ENCODE measurements around the gene ZBTB9. TPM values are rescaled to one million over a fixed set of nuclear protein-coding genes. Genes with fewer than 3 reads are reported as not detected.

ZBTB9 gene
- total RNA-seq, 3 donors from 2014 or later, result 22.9 to 23.4 (median 22.9) TPM

DNA sequence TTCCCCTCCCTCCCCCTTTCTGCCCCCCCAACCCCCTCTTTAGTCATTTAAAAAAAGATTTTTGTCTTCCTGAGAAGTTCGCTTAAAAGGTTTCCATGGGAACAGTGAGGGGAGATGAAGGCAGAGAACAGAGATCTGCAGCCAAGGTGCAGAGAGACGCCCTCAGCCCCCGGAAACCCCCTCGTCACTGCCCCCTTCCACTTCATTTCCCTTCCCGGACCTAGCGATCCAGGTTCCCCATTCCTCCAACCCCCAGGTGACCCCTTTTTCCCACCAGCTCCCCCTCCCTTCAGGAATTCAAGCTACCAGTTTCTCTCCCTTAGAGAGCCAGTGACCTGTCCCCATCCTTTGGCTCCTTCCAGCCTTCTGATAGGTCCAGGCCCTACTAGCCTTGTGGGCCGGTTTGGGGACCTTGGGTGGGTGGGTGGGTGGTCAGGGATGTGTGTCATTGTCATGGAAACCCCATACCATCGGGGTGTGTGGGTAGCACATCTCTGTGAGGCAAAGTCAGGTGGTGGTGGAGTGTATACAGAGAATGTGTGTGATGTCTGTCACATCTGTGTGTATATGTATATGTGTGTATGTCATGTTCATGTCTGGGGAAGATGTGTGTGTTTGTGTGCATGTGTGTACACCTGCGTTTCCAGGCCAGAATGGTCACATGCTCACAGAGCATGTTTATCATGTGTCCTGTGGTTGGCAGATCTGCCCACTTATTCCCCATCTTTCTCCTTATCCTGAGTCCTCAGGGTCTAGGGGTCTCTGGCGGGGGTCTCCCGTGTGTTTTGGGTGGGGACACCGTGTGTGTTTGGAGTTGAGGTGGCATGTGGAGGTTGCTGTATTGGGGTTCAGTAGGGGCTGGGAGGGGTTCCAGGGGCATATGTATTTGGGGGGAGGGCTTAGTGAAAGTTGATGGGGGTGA, 27.5 kb upstream of the ZBTB9 start:
- Mint-ChIP-seq H3K4me3 (peak overlapping the region; percentile 90), H3K27me3 (ENCODE audit: low read depth) (no peaks in the 10 kb centered on the region), H3K4me1 (ENCODE audit: low read depth) (peaks cover 67% of the 10 kb centered on the region), H3K36me3 (ENCODE audit: insufficient read depth) (no peaks in the 10 kb centered on the region), H3K9me3 (no peaks in the 10 kb centered on the region)
- peak; percentile 8 to 13 for ATAC-seq
- no peak for DNase-seq

DNA sequence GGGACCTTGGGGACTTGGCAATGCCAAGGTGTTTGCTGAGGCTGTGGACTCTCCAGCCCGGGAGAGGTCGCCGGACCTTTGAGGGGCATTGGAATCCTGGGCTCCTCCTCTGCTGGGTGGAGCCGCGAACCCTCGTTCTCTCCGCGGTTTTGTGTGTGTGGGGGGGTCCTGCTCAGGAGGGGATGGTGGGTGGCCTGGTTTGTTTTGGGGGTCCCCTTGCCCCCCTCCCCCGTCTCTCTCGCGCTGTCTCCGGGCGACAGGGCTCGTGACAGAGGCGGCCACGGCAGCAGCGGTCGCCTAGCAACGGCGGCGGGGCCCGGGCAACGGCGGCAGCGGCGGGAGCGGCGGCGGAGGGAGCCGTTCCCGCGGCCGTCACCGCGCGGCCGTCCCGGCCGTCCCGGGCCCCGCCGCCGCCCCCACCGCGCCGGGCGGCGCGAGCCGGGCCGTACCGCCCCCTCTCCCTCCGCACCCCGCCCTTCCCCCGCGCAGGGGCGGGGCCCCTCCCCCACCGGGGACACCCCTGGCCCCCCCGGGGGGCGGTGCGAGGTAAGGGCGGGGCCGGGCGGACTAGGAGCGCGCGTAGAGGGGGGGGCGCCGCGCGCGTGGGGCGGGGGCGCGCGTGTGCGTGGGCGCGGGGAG, 26.7 kb upstream of the ZBTB9 start:
- Mint-ChIP-seq H3K4me1 (ENCODE audit: low read depth) (peaks cover 75% of the 10 kb centered on the region), H3K36me3 (ENCODE audit: insufficient read depth) (no peaks in the 10 kb centered on the region), H3K27me3 (ENCODE audit: low read depth) (no peaks in the 10 kb centered on the region)

DNA sequence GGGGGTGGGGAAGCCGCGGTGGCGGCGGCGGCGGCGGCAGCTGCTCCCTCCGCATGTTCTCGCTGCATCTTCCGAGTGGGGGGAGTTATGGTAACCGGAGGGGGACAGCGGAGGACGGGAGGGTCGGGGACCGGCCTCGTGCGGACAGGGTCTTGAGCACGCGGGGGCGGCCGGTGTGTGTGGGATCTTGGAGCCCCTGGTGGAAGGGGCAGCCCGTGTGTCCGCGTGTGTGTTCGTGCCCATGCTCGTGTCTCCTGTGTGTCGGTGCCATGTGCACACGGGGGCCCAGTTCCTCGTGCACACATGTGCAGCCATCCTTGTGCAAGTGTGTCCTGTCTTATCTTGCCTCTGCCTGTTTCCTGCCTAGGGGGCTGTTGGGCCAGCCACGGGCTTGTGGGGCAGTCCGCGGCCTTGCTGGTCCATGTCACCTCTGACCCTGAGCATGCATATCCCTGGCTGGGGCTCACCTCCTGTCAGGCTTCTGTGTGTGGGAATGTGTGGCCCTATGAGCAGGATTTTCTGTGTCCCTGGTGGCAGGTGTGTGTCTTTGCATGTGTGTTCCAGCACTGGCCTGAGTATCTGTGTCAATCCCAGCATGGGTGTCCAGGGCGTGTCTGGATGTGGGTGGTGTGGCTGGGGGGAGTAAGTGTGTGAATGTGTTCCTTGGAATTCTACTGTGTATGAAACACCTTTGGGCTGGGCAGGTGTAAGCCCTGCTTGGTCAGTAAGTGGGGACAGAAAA, 26.0 kb upstream of the ZBTB9 start:
- Mint-ChIP-seq H3K27me3 (ENCODE audit: low read depth) (no peaks in the 10 kb centered on the region), H3K9me3 (no peaks in the 10 kb centered on the region), H3K36me3 (ENCODE audit: insufficient read depth) (no peaks in the 10 kb centered on the region), H3K4me1 (ENCODE audit: low read depth) (peaks cover 80% of the 10 kb centered on the region), H3K4me3 (peak overlapping the region; percentile 85)
- ATAC-seq, result peak; percentile 12 to 17
- no peak for DNase-seq

More for the DNA sequence above, 26.7 kb upstream of the ZBTB9 start:
- DNase-seq, result peak; percentile 67
- H3K4me3 Mint-ChIP-seq, result peak overlapping the region; percentile 90
- peak; percentile 13 to 14 for ATAC-seq
- no peaks in the 10 kb centered on the region for H3K9me3 Mint-ChIP-seq

DNA sequence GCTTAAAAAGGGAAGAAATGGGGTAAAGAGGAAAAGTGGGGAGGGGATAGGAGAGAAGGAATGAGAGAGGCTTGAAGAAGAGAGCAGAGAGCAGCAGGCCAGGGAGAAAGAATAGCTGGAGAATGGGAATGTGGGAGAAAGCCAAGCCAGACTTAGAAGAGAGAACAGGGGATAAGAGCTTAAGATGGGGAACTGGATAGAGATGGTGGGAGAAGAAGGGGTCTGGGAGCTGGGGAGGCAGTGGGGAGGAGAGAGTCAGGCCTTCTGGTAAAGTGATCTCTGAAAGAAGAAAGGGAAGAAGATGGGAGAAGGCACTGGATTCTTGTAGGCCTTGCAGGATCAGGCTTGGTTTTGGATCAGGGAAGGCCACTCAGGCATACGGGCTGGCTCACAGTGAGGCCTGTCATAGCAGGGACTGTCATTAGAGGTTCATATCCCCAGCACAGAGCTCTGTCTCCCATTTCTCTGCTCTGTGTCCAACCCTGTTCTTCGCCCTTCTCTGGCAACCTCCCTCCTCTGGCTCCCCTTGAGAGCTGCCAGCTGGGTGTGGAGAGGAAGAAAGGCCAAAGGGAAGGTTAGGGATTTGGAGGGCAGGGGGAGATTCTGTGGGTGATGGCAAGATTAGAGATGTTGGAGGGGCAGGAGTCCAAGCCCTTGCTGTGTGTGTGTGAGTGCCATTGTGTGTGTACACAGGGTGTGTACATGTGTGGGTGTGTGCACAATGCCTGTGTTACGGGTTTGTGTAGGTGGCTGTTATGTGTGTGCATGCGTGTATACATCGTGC, 25.2 kb upstream of the ZBTB9 start:
- no peaks in the 10 kb centered on the region for H3K36me3 Mint-ChIP-seq (ENCODE audit: insufficient read depth)
- H3K4me3 Mint-ChIP-seq, result peak overlapping the region; percentile 85
- no peaks in the 10 kb centered on the region for H3K27me3 Mint-ChIP-seq (ENCODE audit: low read depth)
- H3K4me1 Mint-ChIP-seq (ENCODE audit: low read depth), result peaks cover 77% of the 10 kb centered on the region
- DNase-seq, result no peak
- no peak for ATAC-seq
- H3K9me3 Mint-ChIP-seq, result no peaks in the 10 kb centered on the region

DNA sequence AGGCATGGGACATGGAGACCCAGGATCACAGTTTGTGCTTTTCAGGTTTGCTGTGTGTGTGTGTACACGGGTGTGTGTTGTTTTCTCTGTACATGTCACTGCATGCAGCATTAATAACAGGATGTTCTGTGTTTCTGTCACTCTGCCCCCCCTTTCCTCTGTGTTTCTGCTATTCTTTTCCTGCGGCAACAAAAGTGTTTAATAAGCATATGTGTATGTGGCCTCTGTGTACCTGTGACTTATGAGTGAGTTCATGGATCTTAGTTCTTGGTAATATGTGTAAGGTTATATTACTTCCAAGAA, 24.7 kb upstream of the ZBTB9 start:
- no peaks in the 10 kb centered on the region for H3K36me3 Mint-ChIP-seq (ENCODE audit: insufficient read depth)
- H3K27me3 Mint-ChIP-seq (ENCODE audit: low read depth), result no peaks in the 10 kb centered on the region
- H3K9me3 Mint-ChIP-seq, result no peaks in the 10 kb centered on the region
- peak overlapping the region; percentile 85 for H3K4me3 Mint-ChIP-seq
- no peak for ATAC-seq
- H3K4me1 Mint-ChIP-seq (ENCODE audit: low read depth), result peaks cover 71% of the 10 kb centered on the region
- no peak for DNase-seq

DNA sequence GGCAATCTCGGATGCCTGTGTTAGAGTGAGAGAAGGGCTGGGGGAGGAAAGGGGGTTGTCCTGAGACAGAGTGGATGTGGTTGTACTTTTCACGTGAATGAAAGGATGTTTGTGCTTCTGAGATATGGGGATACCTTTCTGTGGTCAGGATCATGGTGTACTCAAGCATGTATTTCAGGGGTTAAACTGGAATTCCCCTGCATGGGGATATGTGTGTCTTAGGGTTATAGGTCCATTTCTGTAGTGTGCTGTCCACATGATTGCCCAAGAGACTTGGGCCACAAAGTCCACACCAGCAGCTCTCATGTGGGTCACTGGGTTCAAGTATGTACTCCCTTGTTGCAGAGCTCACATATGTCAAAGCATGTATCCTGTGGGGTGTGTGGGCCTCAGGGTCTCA, 24.0 kb upstream of the ZBTB9 start:
- H3K27me3 Mint-ChIP-seq (ENCODE audit: low read depth), result no peaks in the 10 kb centered on the region
- DNase-seq, result no peak
- no peaks in the 10 kb centered on the region for H3K36me3 Mint-ChIP-seq (ENCODE audit: insufficient read depth)
- no peaks in the 10 kb centered on the region for H3K9me3 Mint-ChIP-seq
- H3K4me3 Mint-ChIP-seq, result peak overlapping the region; percentile 85
- no peak for ATAC-seq
- H3K4me1 Mint-ChIP-seq (ENCODE audit: low read depth), result peaks cover 65% of the 10 kb centered on the region

DNA sequence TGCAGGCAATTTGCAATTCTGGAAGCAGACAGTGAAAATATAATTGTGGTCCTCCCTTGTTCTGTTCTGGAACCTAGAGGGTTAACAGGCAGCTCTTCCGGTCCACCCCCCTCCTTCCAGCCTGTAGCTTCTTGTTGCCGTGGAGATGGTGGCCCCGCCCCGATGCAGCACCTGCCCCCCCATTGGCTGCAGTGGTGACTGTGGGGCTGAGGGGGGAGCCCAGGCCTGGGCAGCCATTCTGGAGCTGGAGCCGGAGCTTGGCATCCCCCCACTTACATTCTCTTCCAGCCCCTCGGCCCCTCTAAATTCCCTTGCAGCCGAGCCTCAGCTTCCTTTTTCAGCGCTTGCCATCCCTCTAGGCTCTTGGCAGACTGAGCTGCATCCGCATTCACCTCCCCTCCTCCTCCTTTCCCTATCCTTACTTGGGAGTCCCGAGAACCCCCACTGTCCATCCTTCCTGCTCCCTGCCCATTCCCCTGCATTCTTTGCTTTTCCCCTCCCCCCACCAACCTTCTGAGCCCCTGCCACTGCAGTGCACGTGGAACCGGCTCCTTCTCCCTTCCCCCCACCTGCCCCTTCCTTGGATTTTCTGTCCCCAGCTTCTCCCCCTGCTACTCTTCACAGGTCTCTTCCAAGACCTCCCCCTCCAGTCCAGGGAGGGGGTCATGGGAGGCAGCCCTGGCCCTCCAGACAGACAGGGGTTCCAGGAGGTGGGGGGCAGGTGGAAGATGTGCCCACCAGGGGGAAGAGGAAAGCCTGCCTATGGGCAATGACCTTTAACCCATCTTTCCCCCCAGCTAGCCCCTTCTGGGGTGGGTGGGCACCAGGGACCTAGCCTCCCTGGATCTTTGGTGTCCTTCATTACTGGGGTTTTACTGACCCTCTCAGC, 23.1 kb upstream of the ZBTB9 start:
- H3K27me3 Mint-ChIP-seq (ENCODE audit: low read depth), result no peaks in the 10 kb centered on the region
- no peaks in the 10 kb centered on the region for H3K9me3 Mint-ChIP-seq
- H3K4me1 Mint-ChIP-seq (ENCODE audit: low read depth), result peaks cover 61% of the 10 kb centered on the region
- DNase-seq, result peak; percentile 70
- peak overlapping the region; percentile 85 for H3K4me3 Mint-ChIP-seq
- H3K36me3 Mint-ChIP-seq (ENCODE audit: insufficient read depth), result no peaks in the 10 kb centered on the region
- ATAC-seq, result peak; percentile 58 to 72

DNA sequence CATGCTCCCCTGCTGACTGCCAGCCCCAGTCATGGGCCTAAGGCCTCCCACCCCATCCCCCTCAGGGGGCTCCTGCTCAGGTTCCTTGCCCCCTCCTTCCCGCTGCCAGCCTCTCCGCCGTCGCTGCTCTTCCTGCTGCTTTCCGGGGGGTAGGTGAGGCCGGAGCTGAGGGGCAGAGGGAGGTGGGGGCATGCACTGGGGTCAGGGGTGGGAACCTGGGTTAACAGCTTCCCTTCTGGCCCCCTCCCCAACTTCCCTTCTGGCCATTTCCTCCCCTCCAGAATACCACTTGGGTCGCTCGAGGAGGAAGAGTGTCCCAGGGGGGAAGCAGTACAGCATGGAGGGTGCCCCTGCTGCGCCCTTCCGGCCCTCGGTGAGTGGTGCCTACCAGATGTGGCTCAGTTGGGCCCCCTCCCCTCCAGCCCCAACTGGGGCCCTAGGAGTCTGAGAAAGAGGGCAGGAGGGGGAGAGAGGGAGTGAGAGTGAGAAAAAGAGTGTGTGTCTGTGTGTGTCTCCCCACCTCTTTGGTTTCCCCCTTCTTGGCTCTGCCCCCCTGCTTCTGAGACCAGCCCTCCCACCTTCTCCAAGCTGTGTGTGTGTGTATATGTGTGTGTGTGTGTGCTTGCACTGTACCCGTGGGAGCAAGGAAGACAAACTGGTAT, 22.4 kb upstream of the ZBTB9 start:
- ATAC-seq (no peak), DNase-seq (no peak)
- Mint-ChIP-seq H3K27me3 (ENCODE audit: low read depth) (no peaks in the 10 kb centered on the region), H3K4me3 (peak overlapping the region; percentile 48), H3K9me3 (no peaks in the 10 kb centered on the region), H3K36me3 (ENCODE audit: insufficient read depth) (no peaks in the 10 kb centered on the region), H3K4me1 (ENCODE audit: low read depth) (peaks cover 56% of the 10 kb centered on the region)

DNA sequence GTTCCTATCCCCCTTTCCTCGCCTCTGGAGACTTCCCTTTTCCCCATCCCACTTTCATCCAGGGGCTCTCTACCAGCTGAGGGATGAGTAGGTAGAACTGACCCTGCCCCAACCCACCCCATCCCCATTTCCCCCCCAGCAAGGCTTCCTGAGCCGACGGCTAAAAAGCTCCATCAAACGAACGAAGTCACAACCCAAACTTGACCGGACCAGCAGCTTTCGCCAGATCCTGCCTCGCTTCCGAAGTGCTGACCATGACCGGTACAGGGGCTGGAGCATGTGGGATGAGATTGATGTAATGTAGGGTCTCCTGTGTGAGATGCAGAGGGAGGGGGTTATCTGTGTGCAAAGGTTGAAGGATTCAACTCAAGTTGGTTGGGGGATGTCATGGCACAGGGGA, 21.8 kb upstream of the ZBTB9 start:
- no peaks in the 10 kb centered on the region for H3K27me3 Mint-ChIP-seq (ENCODE audit: low read depth)

DNA sequence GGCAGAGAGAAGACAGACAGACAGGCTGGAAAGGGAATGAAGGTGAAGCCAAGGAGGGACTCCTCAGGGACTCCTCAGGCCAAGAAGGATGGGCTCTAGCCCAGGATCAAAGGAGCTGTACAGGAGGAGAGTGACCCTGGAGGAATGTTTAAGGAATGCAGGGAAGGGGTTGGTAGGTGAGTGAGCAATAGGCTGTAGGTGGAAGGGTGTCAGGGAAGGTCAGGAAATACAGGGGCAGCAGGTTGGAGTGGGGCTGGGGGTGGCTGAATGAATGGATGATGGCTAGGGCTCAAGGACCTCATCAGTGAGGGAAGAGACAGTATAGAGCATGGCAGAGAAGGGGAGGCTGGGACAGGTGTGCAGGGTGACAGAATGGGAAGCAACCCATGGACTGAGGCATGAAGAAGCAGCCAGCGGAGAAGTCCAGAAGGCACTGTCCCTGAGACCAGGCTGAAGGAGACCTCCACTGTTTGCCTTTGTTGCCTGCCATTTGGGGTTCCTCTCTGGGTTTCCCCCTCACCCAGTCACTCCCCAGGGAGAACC, 21.3 kb upstream of the ZBTB9 start:
- DNase-seq, result no peak
- Mint-ChIP-seq H3K9me3 (no peaks in the 10 kb centered on the region), H3K4me1 (ENCODE audit: low read depth) (peaks cover 49% of the 10 kb centered on the region), H3K36me3 (ENCODE audit: insufficient read depth) (peaks cover 4% of the 10 kb centered on the region), H3K4me3 (peak overlapping the region; percentile 41), H3K27me3 (ENCODE audit: low read depth) (no peaks in the 10 kb centered on the region)
- no peak for ATAC-seq

More for the DNA sequence above, 21.8 kb upstream of the ZBTB9 start:
- no peak for ATAC-seq
- Mint-ChIP-seq H3K4me1 (ENCODE audit: low read depth) (peaks cover 51% of the 10 kb centered on the region), H3K9me3 (no peaks in the 10 kb centered on the region), H3K36me3 (ENCODE audit: insufficient read depth) (peaks cover 4% of the 10 kb centered on the region), H3K4me3 (peak overlapping the region; percentile 48)
- DNase-seq, result no peak

DNA sequence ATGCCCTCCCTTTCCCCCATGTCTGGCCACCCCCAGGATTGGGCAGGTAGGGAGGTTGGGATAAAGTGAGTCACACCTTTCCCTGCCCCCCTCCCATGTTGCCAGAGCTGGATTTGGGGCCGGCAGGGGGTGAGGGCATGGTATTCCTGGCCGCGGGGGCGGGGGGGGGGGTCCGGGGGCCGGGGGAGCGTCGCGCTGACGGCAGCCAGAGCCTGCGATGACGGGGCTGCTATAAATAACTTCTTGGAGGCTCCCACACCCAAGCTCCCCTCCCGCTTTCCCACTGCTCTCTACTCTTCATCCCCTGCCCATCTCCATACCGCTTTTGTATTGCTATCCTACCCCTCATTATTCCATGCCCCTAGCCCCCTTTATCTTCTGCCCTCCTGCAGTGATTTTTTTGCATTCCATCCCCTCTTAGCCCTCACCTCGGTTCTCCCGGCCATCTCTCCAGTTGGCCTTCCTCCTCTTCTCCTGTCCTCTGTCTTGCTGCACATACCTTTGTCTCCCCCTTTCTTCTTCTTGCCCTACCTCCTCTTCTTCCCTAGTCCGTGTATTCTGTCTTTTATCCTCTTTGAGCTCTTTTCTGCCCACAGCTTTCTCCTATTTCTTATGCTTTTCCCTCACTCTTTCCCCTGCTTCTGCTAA, 20.7 kb upstream of the ZBTB9 start:
- no peaks in the 10 kb centered on the region for H3K9me3 Mint-ChIP-seq
- ATAC-seq, result no peak
- H3K27me3 Mint-ChIP-seq (ENCODE audit: low read depth), result no peaks in the 10 kb centered on the region
- H3K36me3 Mint-ChIP-seq (ENCODE audit: insufficient read depth), result peaks cover 4% of the 10 kb centered on the region
- peaks cover 44% of the 10 kb centered on the region for H3K4me1 Mint-ChIP-seq (ENCODE audit: low read depth)
- H3K4me3 Mint-ChIP-seq, result no peak overlapping the region
- DNase-seq, result no peak

DNA sequence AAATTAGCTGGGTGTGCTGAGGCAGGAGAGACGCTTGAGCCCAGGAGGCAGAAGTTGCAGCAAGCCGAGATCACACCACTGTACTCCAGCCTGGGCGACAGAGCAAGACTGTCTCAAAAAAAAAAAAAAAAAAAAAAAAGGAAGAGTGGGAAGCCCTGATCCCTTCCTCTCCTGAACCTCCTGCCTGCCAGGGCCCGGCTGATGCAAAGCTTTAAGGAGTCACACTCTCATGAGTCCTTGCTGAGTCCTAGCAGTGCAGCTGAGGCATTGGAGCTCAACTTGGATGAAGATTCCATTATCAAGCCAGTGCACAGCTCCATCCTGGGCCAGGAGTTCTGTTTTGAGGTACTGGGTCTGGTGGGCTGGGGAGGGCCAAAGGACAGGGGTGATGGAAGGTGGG, 19.4 kb upstream of the ZBTB9 start:
- Mint-ChIP-seq H3K4me1 (ENCODE audit: low read depth) (peaks cover 33% of the 10 kb centered on the region), H3K27me3 (ENCODE audit: low read depth) (no peaks in the 10 kb centered on the region), H3K36me3 (ENCODE audit: insufficient read depth) (peaks cover 6% of the 10 kb centered on the region), H3K4me3 (no peak overlapping the region), H3K9me3 (no peaks in the 10 kb centered on the region)
- no peak for DNase-seq
- ATAC-seq, result no peak

All from activated T-cell treated with anti-CD3 and anti-CD28 coated beads, Interleukin-2, amount 50 U/mL, for 4 hours (primary cell).